ENCODE measurements around the gene MSI2. TPM values are rescaled to one million over a fixed set of nuclear protein-coding genes. Genes with fewer than 3 reads are reported as not detected.

MSI2 gene
- total RNA-seq, 1 experiment from 2014 or later = 174 TPM

DNA sequence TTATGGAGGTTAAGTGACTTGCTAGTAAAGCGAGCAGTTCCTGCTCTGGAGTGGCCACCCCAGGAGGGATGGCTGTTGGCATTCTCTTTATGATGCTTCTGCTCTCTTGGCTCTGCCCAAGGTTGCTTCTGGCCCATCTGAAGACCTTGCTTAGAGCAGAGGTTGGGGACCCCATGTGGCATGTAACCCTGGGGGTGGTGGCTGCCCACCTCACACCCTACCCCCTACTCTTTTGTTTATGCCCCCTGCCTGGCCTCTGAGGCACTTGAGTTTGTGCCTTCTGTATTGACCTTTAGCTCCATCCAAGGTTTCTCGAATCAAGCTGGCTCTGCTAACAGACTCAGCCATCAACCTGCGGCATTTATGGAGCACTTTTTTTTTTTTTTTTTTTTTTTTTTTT is 214.6 kb downstream of the MSI2 start:
- Mint-ChIP-seq H3K27me3 (ENCODE audit: insufficient read depth, unreplicated experiment) (no peaks in the 10 kb centered on the region), H3K4me3 (ENCODE audit: unreplicated experiment) (no peak overlapping the region), H3K9me3 (ENCODE audit: unreplicated experiment) (peaks cover 11% of the 10 kb centered on the region), H3K27ac (ENCODE audit: unreplicated experiment) (no peak overlapping the region), H3K36me3 (ENCODE audit: insufficient read depth, unreplicated experiment) (peaks cover 41% of the 10 kb centered on the region), H3K4me1 (ENCODE audit: low read depth, unreplicated experiment) (peaks cover 11% of the 10 kb centered on the region)
- DNase-seq = no peak
- POLR2A ChIA-PET = no interaction called here
- TF ChIP-seq, protein P1, sequence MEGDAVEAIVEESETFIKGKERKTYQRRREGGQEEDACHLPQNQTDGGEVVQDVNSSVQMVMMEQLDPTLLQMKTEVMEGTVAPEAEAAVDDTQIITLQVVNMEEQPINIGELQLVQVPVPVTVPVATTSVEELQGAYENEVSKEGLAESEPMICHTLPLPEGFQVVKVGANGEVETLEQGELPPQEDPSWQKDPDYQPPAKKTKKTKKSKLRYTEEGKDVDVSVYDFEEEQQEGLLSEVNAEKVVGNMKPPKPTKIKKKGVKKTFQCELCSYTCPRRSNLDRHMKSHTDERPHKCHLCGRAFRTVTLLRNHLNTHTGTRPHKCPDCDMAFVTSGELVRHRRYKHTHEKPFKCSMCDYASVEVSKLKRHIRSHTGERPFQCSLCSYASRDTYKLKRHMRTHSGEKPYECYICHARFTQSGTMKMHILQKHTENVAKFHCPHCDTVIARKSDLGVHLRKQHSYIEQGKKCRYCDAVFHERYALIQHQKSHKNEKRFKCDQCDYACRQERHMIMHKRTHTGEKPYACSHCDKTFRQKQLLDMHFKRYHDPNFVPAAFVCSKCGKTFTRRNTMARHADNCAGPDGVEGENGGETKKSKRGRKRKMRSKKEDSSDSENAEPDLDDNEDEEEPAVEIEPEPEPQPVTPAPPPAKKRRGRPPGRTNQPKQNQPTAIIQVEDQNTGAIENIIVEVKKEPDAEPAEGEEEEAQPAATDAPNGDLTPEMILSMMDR (IDR thresholded peaks at IDR 0.05; ENCODE audit: insufficient read depth in 1 of 2, low read depth in 1 of 2, low read length in 1 of 2, severe bottlenecking in 1 of 2, unreplicated experiment in 1 of 2) = no peak
- Histone ChIP-seq H3K36me3 (ENCODE audit: control insufficient read depth, insufficient read depth, low read length) (no peaks in the 10 kb centered on the region; the same call in 1 of the 2 replicates), H3K9me3 (no peaks in the 10 kb centered on the region), H3K4me1 (no peaks in the 10 kb centered on the region), H3K27me3 (replicated peaks; ENCODE audit: control insufficient read depth, insufficient read depth, low read length) (no peaks in the 10 kb centered on the region), H3K4me3 (ENCODE audit: low read depth, low read length) (no peak overlapping the region)
- intact Hi-C loops (cut with micrococcal nuclease; ENCODE audit: unreplicated experiment) = no loop called here
- CTCF ChIA-PET = interaction anchor here (0.7 to 1.3 kb wide), 2 partner anchors 228 to 284 kb away, joined by 3 to 8 read pairs; no protein-coding TSS in a partner anchor
- no TSS peak for BruUV-seq (replicated peaks)

DNA sequence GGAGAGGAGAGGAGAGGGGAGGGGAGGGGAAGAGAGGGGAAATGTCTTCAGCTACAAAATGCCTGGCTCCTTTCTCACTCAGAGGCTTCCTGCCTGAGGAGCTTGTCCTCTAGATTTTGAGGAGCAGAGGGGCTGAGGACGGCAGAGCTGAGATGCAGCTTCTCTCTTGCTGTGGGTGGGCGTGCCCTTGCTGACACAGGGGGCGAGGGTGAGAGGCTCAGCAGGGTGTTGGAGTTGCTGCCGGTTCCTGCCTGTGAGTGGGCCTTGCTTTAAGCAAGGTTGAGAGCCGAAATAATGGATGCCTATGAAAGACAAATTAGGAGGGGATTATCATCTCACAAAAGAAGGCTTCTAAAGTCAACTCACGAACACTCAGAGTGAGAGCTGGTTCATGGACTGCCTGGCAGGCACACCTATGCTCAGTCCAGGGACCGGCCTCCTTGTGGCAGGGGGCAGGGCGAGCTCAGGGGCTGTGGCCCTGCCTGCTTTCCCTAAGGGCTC is 215.6 kb downstream of the MSI2 start:
- Histone ChIP-seq H3K4me1 (no peaks in the 10 kb centered on the region), H3K4me3 (ENCODE audit: low read depth, low read length) (no peak overlapping the region), H3K36me3 (ENCODE audit: control insufficient read depth, insufficient read depth, low read length) (no peaks in the 10 kb centered on the region; the same call in 1 of the 2 replicates), H3K9me3 (no peaks in the 10 kb centered on the region), H3K27me3 (replicated peaks; ENCODE audit: control insufficient read depth, insufficient read depth, low read length) (no peaks in the 10 kb centered on the region)
- TF ChIP-seq, protein P1 (IDR thresholded peaks at IDR 0.05; ENCODE audit: insufficient read depth in 1 of 2, low read depth in 1 of 2, low read length in 1 of 2, severe bottlenecking in 1 of 2, unreplicated experiment in 1 of 2) = no peak
- CTCF ChIA-PET = interaction anchor here (1.3 kb wide), 1 partner anchor 229 kb away, joined by 3 read pairs; no protein-coding TSS in a partner anchor
- Mint-ChIP-seq H3K27me3 (ENCODE audit: insufficient read depth, unreplicated experiment) (no peaks in the 10 kb centered on the region), H3K9me3 (ENCODE audit: unreplicated experiment) (peaks cover 8% of the 10 kb centered on the region), H3K27ac (ENCODE audit: unreplicated experiment) (no peak overlapping the region), H3K4me1 (ENCODE audit: low read depth, unreplicated experiment) (peaks cover 10% of the 10 kb centered on the region), H3K36me3 (ENCODE audit: insufficient read depth, unreplicated experiment) (peaks cover 42% of the 10 kb centered on the region), H3K4me3 (ENCODE audit: unreplicated experiment) (no peak overlapping the region)
- no peak for DNase-seq
- no TSS peak for BruUV-seq (replicated peaks)
- intact Hi-C loops (cut with micrococcal nuclease; ENCODE audit: unreplicated experiment) = no loop called here
- POLR2A ChIA-PET = no interaction called here

DNA sequence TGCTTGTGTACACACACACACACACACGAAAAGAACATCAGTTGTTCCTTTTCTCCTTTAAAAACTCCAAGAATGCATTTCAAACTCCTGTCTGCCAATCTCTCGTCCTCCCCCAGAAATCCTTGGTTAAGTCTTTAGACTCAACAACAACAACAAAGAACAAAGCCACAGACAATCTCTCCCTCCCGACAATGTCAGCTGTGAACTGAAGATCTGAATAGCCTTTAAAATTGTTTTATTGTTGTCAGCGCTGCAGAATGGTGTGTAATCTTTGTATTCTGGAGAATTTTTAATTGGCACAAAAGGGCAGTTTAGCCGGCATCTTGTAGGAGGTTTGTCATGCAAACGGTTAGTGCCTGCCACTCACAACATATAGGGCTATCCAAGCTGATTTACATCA is 219.5 kb downstream of the MSI2 start:
- no peaks in the 10 kb centered on the region for H3K27me3 ChIP-seq (replicated peaks; ENCODE audit: control insufficient read depth, insufficient read depth, low read length)
- BruUV-seq (replicated peaks) = no TSS peak
- H3K27ac Mint-ChIP-seq (ENCODE audit: unreplicated experiment) = peak overlapping the region; percentile 39
- H3K4me3 Mint-ChIP-seq (ENCODE audit: unreplicated experiment) = no peak overlapping the region
- DNase-seq = no peak
- no peaks in the 10 kb centered on the region for H3K9me3 Mint-ChIP-seq (ENCODE audit: unreplicated experiment)
- CTCF ChIA-PET = no interaction called here
- peaks cover 40% of the 10 kb centered on the region for H3K36me3 Mint-ChIP-seq (ENCODE audit: insufficient read depth, unreplicated experiment)
- no peaks in the 10 kb centered on the region for H3K9me3 ChIP-seq
- no peaks in the 10 kb centered on the region for H3K27me3 Mint-ChIP-seq (ENCODE audit: insufficient read depth, unreplicated experiment)
- H3K4me1 ChIP-seq = 0 out of 2 replicates have a peak, but pooled peaks cover 4% of the 10 kb centered on the region
- POLR2A ChIA-PET = no interaction called here
- TF ChIP-seq, protein P1 (IDR thresholded peaks at IDR 0.05; ENCODE audit: insufficient read depth in 1 of 2, low read depth in 1 of 2, low read length in 1 of 2, severe bottlenecking in 1 of 2, unreplicated experiment in 1 of 2) = no peak
- H3K4me1 Mint-ChIP-seq (ENCODE audit: low read depth, unreplicated experiment) = peaks cover 5% of the 10 kb centered on the region
- no peaks in the 10 kb centered on the region for H3K36me3 ChIP-seq (ENCODE audit: control insufficient read depth, insufficient read depth, low read length)
- no peak overlapping the region for H3K4me3 ChIP-seq (ENCODE audit: low read depth, low read length)
- intact Hi-C loops (cut with micrococcal nuclease; ENCODE audit: unreplicated experiment) = no loop called here
